Spleen (tissue), 7 donors: ENCODE data around the gene MEA1.

Source experiments
- POLR2A ChIP-seq, 3 donors: fragments of 450-650 bp; IDR thresholded peaks; one replicate each; pipeline ENCODE4 v1.5.1; 2017; ENCODE audit warnings: antibody characterized with exemption in 3 of 3, mild to moderate bottlenecking in 1 of 3
- POLR2AphosphoS5 ChIP-seq, 3 donors: sonication (generic); formaldehyde crosslinking; IDR thresholded peaks; one replicate each; pipeline ENCODE4 v1.5.1; 2017; ENCODE audit warnings: antibody characterized with exemption in 3 of 3
- TF ChIP-seq, protein P1 (sequence below), 11 experiments: fragments of 200-600 bp in 7 of 11; fragments of 450-650 bp in 4 of 11; sonication (generic) in 4 of 11; IDR thresholded peaks in 8 of 11; conservative IDR thresholded peaks in 3 of 11; 1 replicate in 7 of 11; 2 replicates in 4 of 11; pipeline versions ENCODE4 v1.4.0 to v1.8.0; 2016 to 2021; ENCODE audit warnings: antibody characterized with exemption in 11 of 11, inconsistent platforms in 4 of 11, mild to moderate bottlenecking in 1 of 11
- donor health status: DM: no; HTN: no; CAD: no; lungs with moderate emphysema.
- donor health status: DM: no; HTN: no; CAD: no.
- donor health status: DM: no; HTN: no; CAD: no.

DNA sequence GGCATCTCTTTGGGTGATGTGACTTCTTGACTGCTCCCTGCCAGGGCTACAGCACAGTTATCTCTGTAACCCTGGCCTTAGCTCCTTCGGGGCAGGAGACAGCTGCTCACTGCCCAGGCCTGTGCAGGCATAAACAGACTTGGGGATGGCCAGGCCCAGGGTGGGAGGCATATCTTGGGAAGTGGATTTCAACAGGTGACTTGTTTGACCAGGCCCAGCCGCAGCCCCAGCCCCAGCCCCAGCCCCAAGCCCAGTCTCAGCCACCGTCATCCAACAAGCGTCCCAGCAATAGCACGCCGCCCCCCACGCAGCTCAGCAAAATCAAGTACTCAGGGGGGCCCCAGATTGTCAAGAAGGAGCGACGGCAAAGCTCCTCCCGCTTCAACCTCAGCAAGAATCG lies 7.5 kb downstream of the MEA1 start:
- TF ChIP-seq POLR2A (IDR thresholded peaks at IDR 0.05) (no peak), POLR2AphosphoS5 (IDR thresholded peaks at IDR 0.05) (no peak)
- TF ChIP-seq, protein P1, sequence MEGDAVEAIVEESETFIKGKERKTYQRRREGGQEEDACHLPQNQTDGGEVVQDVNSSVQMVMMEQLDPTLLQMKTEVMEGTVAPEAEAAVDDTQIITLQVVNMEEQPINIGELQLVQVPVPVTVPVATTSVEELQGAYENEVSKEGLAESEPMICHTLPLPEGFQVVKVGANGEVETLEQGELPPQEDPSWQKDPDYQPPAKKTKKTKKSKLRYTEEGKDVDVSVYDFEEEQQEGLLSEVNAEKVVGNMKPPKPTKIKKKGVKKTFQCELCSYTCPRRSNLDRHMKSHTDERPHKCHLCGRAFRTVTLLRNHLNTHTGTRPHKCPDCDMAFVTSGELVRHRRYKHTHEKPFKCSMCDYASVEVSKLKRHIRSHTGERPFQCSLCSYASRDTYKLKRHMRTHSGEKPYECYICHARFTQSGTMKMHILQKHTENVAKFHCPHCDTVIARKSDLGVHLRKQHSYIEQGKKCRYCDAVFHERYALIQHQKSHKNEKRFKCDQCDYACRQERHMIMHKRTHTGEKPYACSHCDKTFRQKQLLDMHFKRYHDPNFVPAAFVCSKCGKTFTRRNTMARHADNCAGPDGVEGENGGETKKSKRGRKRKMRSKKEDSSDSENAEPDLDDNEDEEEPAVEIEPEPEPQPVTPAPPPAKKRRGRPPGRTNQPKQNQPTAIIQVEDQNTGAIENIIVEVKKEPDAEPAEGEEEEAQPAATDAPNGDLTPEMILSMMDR (IDR thresholded peaks at IDR 0.05 in 8 of 11, conservative IDR thresholded peaks at IDR 0.05 in 3 of 11): no peak
